ENCODE measurements around the gene RBPJL. TPM values are rescaled to one million over a fixed set of nuclear protein-coding genes. Genes with fewer than 3 reads are reported as not detected.

The RBPJL gene
- total and polyA plus RNA-seq, 2 of the 8 experiments (the other 6 are each of a cell fraction or from before 2014, with no cell fraction given) = 0.67 to 1.3 TPM

DNA sequence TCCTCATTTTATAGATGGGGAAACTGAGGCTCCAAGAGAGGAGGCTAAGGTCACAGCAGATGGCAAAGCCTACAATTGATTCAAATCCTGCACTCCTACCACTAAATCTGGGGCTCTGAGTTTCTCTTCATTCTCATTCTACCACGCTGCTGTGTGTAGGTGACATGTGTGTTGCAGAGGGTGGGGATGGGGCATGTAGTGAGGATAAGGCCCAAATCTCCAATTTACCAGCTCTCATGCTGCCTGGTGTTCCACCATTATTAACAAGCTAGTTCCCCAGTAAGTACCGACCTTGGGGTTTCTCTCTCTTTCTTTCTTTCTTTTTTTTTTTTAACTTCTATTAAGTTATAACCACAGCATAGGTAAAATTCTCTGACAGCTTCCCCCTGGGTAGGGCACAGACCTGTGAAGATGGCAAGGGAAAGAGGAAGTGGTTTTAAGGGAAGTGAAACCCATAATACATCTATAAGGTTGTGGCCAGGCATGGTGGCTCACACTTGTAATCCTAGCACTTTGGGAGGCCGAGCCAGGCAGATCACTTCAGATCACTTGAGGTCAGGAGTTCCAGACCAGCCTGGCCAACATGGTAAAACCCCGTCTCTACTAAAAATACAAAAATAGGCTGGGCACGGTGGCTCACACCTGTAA is 14.4 kb downstream of the RBPJL start:
- H3K79me2 ChIP-seq (ENCODE audit: control insufficient read depth in 1 of 2, insufficient read depth in 2 of 2, low read length in 2 of 2) = no peaks in the 10 kb centered on the region
- no peaks in the 10 kb centered on the region for H4K20me1 ChIP-seq (replicated peaks in 1 of 2; ENCODE audit: control insufficient read depth in 1 of 2, insufficient read depth in 2 of 2, low read length in 2 of 2)

More for the DNA sequence above, 14.4 kb downstream of the RBPJL start:
- Histone ChIP-seq H3K79me1 (ENCODE audit: low read depth, low read length) (no peaks in the 10 kb centered on the region), H2BK15ac (ENCODE audit: low read length) (no peak overlapping the region), H2BK20ac (ENCODE audit: low read length) (no peak overlapping the region), H4K5ac (ENCODE audit: insufficient read length, low read depth, low read length) (no peak overlapping the region), H2AFZ (ENCODE audit: low read length) (no peak overlapping the region), H3K4me1 (replicated peaks in 1 of 4; ENCODE audit: control insufficient read depth in 3 of 4, insufficient read depth in 4 of 4, low read length in 3 of 4) (no peaks in the 10 kb centered on the region; a peak in 1 of 7 replicates), H2AK5ac (ENCODE audit: low read depth, low read length) (no peak overlapping the region), H2BK5ac (ENCODE audit: low read depth, low read length) (no peak overlapping the region), H3K18ac (ENCODE audit: extremely low read depth, low read length) (no peak overlapping the region), H2BK12ac (ENCODE audit: low read depth, low read length) (no peak overlapping the region), H3K9me3 (ENCODE audit: insufficient read depth in 2 of 2, low read depth in 1 of 2, low read length in 1 of 2) (no peaks in the 10 kb centered on the region), H3K14ac (ENCODE audit: insufficient read length) (no peak overlapping the region), H4K91ac (replicated peaks; ENCODE audit: insufficient read length, low read length) (no peak overlapping the region), H3K9ac (replicated peaks in 1 of 4; ENCODE audit: extremely low read depth in 1 of 4, low read depth in 3 of 4, low read length in 3 of 4) (no peak overlapping the region; a peak in 1 of 7 replicates), H3K4me2 (ENCODE audit: insufficient read depth in 1 of 2, low read depth in 2 of 2, low read length in 2 of 2) (no peak overlapping the region), H3K23me2 (ENCODE audit: low read depth, low read length) (no peaks in the 10 kb centered on the region), H3K27ac (ENCODE audit: low read depth, low read length) (no peak overlapping the region), H3K4me3 (ENCODE audit: extremely low read depth in 1 of 4, insufficient read depth in 2 of 4, low read depth in 3 of 4, low read length in 4 of 4) (no peak overlapping the region), H3K36me3 (ENCODE audit: control insufficient read depth in 2 of 4, insufficient read depth in 4 of 4, low read length in 3 of 4) (peaks cover 0 to 5% (median 0%) of the 10 kb centered on the region in 4 experiments; a peak in 2 of 8 replicates), H3K56ac (replicated peaks; ENCODE audit: insufficient read length, low read depth, low read length) (no peak overlapping the region), H3K4ac (replicated peaks; ENCODE audit: insufficient read length, low read depth, low read length) (no peak overlapping the region), H3K23ac (ENCODE audit: insufficient read length) (no peak overlapping the region), H4K8ac (ENCODE audit: extremely low read depth, insufficient read depth, low read length) (no peak overlapping the region), H3K27me3 (replicated peaks in 1 of 4; ENCODE audit: control insufficient read depth in 3 of 4, extremely low read depth in 1 of 4, insufficient read depth in 3 of 4, low read length in 3 of 4) (no peaks in the 10 kb centered on the region), H2BK120ac (replicated peaks; ENCODE audit: low read depth, low read length) (no peak overlapping the region)
- FAIRE-seq = no peak
- 92% methylated on average over 5 of the region's 5 CpGs; no CpG with 5 or more reads in 1 of the 2 experiments for WGBS, 2 experiments (ENCODE audit: extremely low coverage in 1 of 2, insufficient coverage in 1 of 2, insufficient read length in 1 of 2, insufficient replicate concordance in 2 of 2, low coverage in 1 of 2, low lambda C conversion rate in 2 of 2, missing lambda C conversion rate in 1 of 2)
- no peak for TF ChIP-seq POU5F1 (IDR thresholded peaks at IDR 0.05; ENCODE audit: low read depth, low read length)
- ChIA-PET POLR2A (ENCODE audit: partially characterized antibody) (interaction anchor here (0.7 to 1.8 kb wide), 4 partner anchors 16 to 26 kb away, joined by 3 to 4 read pairs (median 3); no protein-coding TSS in a partner anchor), CTCF (ENCODE audit: partially characterized antibody) (interaction anchor here (0.6 to 13.3 kb wide), 21 partner anchors 9 to 570 kb away, joined by 3 to 156 read pairs (median 5); partner anchors contain the start of genes CTSA, NEURL2, PIGT and SYS1)
- no peak for DNase-seq (ENCODE audit: low read depth in 1 of 2, low spot score in 2 of 2)
